Glutamatergic neuron (in vitro differentiated cells): ENCODE measurements around the gene DPY19L3. TPM values are rescaled to one million over a fixed set of nuclear protein-coding genes. Genes with fewer than 3 reads are reported as not detected.
A peak's percentile ranks its signal among the peaks of the same experiment; 100 is the strongest.

Experiments used
- DNase-seq: peaks from one replicate; pipeline ENCODE4 v3.0.0; 2022
- H3K27ac Mint-ChIP-seq: one replicate; pipeline ENCODE4 v1.8.0; 2020; ENCODE audit warnings: mild to moderate bottlenecking, mixed read lengths, inconsistent platforms; ENCODE audit not compliant: unreplicated experiment
- H3K27me3 Mint-ChIP-seq: one replicate; pipeline ENCODE4 v1.8.0; 2020; ENCODE audit warnings: mild to moderate bottlenecking, moderate library complexity, mixed read lengths, inconsistent platforms; ENCODE audit not compliant: unreplicated experiment
- H3K36me3 Mint-ChIP-seq: one replicate; pipeline ENCODE4 v1.8.0; 2020; ENCODE audit warnings: mild to moderate bottlenecking, mixed read lengths, inconsistent platforms; ENCODE audit not compliant: unreplicated experiment
- H3K4me1 Mint-ChIP-seq: one replicate; pipeline ENCODE4 v1.8.0; 2020; ENCODE audit warnings: mild to moderate bottlenecking, low read depth, mixed read lengths, inconsistent platforms; ENCODE audit not compliant: unreplicated experiment
- H3K4me3 Mint-ChIP-seq: one replicate; pipeline ENCODE4 v1.8.0; 2020; ENCODE audit warnings: mild to moderate bottlenecking, mixed read lengths, inconsistent platforms; ENCODE audit not compliant: unreplicated experiment
- H3K9me3 Mint-ChIP-seq: one replicate; pipeline ENCODE4 v1.8.0; 2020; ENCODE audit warnings: mild to moderate bottlenecking, moderate library complexity, mixed read lengths, inconsistent platforms; ENCODE audit not compliant: unreplicated experiment
- CTCF ChIP-seq: fragments of 200-600 bp; sonication (generic); IDR thresholded peaks from one replicate; pipeline ENCODE4 v1.5.0; 2021; ENCODE audit not compliant: partially characterized antibody, unreplicated experiment
- total RNA-seq: library from RNA; stranded (reverse); fragmentation: NEBNext Ultra II Directional; extraction: Animal tissue kit (Norgen Biotek cat#: 25700); gene quantifications from one replicate; pipeline ENCODE4 v1.2.1, GENCODE V29; 2021; ENCODE audit not compliant: unreplicated experiment

Gene DPY19L3
- total RNA-seq, 1 donor from 2014 or later, result 51.1 TPM

- Mint-ChIP-seq H3K4me3 (peak overlapping the region; percentile 41), H3K36me3 (no peaks in the 10 kb centered on the region), H3K27ac (peak overlapping the region; percentile 85), H3K4me1 (peaks cover 36% of the 10 kb centered on the region), H3K27me3 (no peaks in the 10 kb centered on the region), H3K9me3 (no peaks in the 10 kb centered on the region)
- DNase-seq, result peak; percentile 65
- no peak for TF ChIP-seq CTCF
These were observed 64.2 kb downstream of the DPY19L3 start for GRCh38 chr19:32469795-32470194.

GRCh38 chr19:32471095-32471494 lies 65.5 kb downstream of the DPY19L3 start:
- peak overlapping the region; percentile 34 for H3K4me3 Mint-ChIP-seq
- H3K9me3 Mint-ChIP-seq, result no peaks in the 10 kb centered on the region
- peaks cover 32% of the 10 kb centered on the region for H3K4me1 Mint-ChIP-seq
- no peaks in the 10 kb centered on the region for H3K36me3 Mint-ChIP-seq
- no peak for TF ChIP-seq CTCF
- H3K27me3 Mint-ChIP-seq, result no peaks in the 10 kb centered on the region
- peak overlapping the region; percentile 85 for H3K27ac Mint-ChIP-seq
- peak; percentile 24 for DNase-seq

- Mint-ChIP-seq H3K36me3 (no peaks in the 10 kb centered on the region), H3K4me3 (no peak overlapping the region), H3K27ac (peak overlapping the region; percentile 52), H3K27me3 (no peaks in the 10 kb centered on the region), H3K9me3 (no peaks in the 10 kb centered on the region), H3K4me1 (peaks cover 32% of the 10 kb centered on the region)
- DNase-seq, result no peak
- no peak for TF ChIP-seq CTCF
These were observed 66.2 kb downstream of the DPY19L3 start for GRCh38 chr19:32471811-32472210.

- peaks cover 10% of the 10 kb centered on the region for H3K36me3 Mint-ChIP-seq
- DNase-seq, result no peak
These were observed 69.8 kb downstream of the DPY19L3 start for GRCh38 chr19:32475141-32476031.

More at GRCh38 chr19:32475141-32476031, 69.8 kb downstream of the DPY19L3 start:
- Mint-ChIP-seq H3K27ac (no peak overlapping the region), H3K9me3 (no peaks in the 10 kb centered on the region), H3K27me3 (no peaks in the 10 kb centered on the region), H3K4me1 (peaks cover 22% of the 10 kb centered on the region), H3K4me3 (no peak overlapping the region)
- no peak for TF ChIP-seq CTCF
